ENCODE results near the gene HOXB9. TPM values are rescaled to one million over a fixed set of nuclear protein-coding genes. Genes with fewer than 3 reads are reported as not detected.

Gene HOXB9
- total RNA-seq, 4 donors from 2014 or later = not detected

DNA sequence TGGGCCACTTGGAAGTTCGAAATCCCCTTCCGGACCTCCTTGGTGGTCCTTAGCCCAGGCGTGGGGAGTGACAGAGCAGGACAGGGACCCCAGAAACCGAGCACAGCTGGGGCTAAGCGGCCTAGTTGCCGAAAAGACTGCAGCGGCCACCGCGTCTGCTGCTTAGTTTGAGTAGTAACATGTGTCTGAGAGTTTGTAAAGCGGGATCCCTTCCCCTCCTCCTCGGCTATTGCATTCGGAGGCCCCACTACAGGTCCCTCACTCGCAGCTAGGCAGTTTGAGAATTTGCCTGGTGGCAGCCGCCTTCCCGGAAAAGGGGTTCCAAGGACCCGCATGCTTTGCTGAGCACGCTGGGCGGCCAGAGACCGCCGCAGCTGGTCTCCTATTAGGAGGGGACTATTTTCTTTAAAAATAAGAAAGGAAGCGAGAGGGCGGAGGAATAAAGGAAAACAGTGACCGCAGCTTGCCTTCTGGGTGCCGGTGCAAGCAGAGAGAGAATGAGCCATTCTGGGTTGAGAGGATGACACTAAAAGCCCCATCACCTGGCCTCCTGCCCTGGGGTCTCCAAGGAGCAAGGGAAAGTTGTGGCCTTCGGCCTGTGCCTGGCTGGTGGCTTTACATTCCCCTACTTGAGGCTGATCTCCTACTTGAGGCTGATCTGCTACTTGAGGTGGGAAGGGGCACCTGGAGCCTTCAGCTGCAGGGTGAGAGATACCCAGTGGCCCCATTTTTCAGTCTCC lies 31.4 kb downstream of the HOXB9 start:
- Histone ChIP-seq H3K36me3 (no peaks in the 10 kb centered on the region), H3K27ac (peak overlapping the region in 2 of 4 donors; percentile 2 to 47), H3K9me3 (no peaks in the 10 kb centered on the region), H3K4me3 (no peak overlapping the region), H3K27me3 (peaks cover 69 to 94% (median 87%) of the 10 kb centered on the region in 3 donors), H3K4me1 (peaks cover 3 to 25% of the 10 kb centered on the region in 2 donors)
- ATAC-seq (no peak), DNase-seq (no peak)
- in situ Hi-C loops (cut with MboI; ENCODE audit: low sequenced_read_pairs in 4 of 4) = loop anchor here in 3 of 4 donors (10.0 kb wide), 2 partner anchors 250 to 260 kb away; no protein-coding TSS in a partner anchor
- intact Hi-C loops (cut with DNase I; ENCODE audit: low total_unique reads) = loop anchor here (5.0 kb wide), 1 partner anchor 242 kb away; no protein-coding TSS in a partner anchor
- no peak for TF ChIP-seq POLR2A (IDR thresholded peaks at IDR 0.05)
- TF ChIP-seq, protein P1, sequence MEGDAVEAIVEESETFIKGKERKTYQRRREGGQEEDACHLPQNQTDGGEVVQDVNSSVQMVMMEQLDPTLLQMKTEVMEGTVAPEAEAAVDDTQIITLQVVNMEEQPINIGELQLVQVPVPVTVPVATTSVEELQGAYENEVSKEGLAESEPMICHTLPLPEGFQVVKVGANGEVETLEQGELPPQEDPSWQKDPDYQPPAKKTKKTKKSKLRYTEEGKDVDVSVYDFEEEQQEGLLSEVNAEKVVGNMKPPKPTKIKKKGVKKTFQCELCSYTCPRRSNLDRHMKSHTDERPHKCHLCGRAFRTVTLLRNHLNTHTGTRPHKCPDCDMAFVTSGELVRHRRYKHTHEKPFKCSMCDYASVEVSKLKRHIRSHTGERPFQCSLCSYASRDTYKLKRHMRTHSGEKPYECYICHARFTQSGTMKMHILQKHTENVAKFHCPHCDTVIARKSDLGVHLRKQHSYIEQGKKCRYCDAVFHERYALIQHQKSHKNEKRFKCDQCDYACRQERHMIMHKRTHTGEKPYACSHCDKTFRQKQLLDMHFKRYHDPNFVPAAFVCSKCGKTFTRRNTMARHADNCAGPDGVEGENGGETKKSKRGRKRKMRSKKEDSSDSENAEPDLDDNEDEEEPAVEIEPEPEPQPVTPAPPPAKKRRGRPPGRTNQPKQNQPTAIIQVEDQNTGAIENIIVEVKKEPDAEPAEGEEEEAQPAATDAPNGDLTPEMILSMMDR (IDR thresholded peaks at IDR 0.05 in 4 of 5, conservative IDR thresholded peaks at IDR 0.05 in 1 of 5) = no peak

DNA sequence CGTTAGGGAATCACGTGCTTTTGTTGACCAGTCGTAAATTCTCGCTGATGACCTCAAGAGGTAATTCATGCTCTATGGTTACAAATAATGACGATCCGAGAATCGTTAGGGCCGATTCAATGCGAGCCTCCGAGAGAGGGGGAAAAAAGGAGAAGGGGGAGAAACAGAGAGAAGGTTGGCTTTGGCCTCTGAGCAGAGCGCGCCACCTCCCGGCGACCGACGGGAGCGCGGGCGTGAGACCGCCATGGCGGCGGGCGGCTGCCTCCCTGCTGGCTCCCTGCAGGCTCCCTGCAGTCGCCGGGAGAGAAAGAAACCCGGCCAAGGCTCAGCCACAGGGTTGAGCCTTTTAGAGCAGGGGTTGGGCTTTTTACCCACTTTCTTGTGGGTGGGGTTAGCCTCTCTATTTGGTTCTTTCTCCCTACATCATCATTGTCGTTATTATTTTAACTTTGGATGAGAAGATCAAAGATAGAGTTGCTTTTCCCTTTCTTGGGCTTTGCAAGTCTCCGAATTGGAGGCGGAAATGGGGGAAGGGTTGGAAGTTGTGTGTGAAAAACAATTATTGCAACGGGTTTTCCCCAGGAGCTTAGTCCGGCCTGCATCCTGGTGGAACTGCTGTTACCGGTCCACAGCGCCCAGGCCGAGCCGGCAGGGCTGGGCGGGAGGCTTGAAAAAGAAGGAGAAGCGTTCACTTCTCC lies 32.2 kb downstream of the HOXB9 start:
- peaks cover 67 to 89% (median 80%) of the 10 kb centered on the region in 3 donors for H3K27me3 ChIP-seq
- H3K4me3 ChIP-seq = peak overlapping the region; percentile 44 to 50 (median 49)
- H3K9me3 ChIP-seq = no peaks in the 10 kb centered on the region
- TF ChIP-seq, protein P1 (IDR thresholded peaks at IDR 0.05 in 4 of 5, conservative IDR thresholded peaks at IDR 0.05 in 1 of 5) = peak; percentile 73 to 94 (median 82)
- no peak for TF ChIP-seq POLR2A (IDR thresholded peaks at IDR 0.05)
- peak overlapping the region in 2 of 4 donors; percentile 2 to 47 for H3K27ac ChIP-seq
- in situ Hi-C loops (cut with MboI; ENCODE audit: low sequenced_read_pairs in 4 of 4) (loop anchor here in 3 of 4 donors (10.0 kb wide), 2 partner anchors 249 to 259 kb away; no protein-coding TSS in a partner anchor), intact Hi-C loops (cut with DNase I; ENCODE audit: low total_unique reads) (loop anchor here (5.0 kb wide), 1 partner anchor 242 kb away; no protein-coding TSS in a partner anchor)
- peaks cover 3 to 25% of the 10 kb centered on the region in 2 donors for H3K4me1 ChIP-seq
- DNase-seq (peak in 1 of 2 donors; percentile 53), ATAC-seq (peak; percentile 32 to 65)
- H3K36me3 ChIP-seq = no peaks in the 10 kb centered on the region

DNA sequence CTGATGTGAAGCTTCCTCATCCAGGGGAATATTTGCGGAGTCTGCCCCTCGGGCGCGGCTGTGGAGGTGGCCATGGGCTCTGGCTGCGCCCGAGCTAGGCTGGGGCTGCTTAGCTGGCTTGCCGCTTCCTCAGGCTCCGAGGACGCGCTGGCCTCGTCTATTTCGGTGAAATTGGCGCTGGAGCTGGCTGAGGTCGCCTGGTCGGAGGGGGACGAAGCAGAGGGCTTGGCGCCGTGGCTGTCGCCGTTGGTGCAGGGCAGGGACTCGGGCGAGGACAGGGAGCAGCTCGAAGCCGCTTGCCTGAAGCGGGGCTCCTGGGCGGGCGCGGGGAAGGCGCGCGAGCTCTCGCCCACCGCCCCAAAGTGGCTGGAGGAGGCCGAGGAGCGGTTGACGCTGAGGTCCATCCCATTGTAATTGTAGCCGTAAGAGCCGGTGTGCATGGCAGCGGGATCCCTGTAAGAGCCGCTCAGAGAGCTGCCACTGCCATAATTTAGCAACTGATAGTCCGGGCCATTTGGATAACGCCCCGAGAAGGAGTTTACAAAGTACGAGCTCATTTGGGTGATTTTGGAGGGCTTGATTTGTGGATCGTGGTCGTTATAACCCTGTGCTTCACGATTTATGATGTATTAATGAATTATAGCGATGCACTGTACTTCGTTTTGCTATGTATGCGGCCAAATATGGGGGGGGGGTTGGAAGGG lies 32.9 kb downstream of the HOXB9 start, which contains the start of gene HOXB5:
TSS of gene HOXB5 (minus strand) at position 654 of the 704 bp plus-strand sequence. CDS start at position 557, 97 bp downstream.
- H3K4me1 ChIP-seq = peaks cover 3 to 25% of the 10 kb centered on the region in 2 donors
- H3K36me3 ChIP-seq = no peaks in the 10 kb centered on the region
- intact Hi-C loops (cut with DNase I; ENCODE audit: low total_unique reads) = loop anchor here (5.0 kb wide), 1 partner anchor 241 kb away; no protein-coding TSS in a partner anchor
- peaks cover 60 to 87% (median 72%) of the 10 kb centered on the region in 3 donors for H3K27me3 ChIP-seq
- peak within 1 kb of the TSS in 2 of 4 donors; percentile 2 to 47 for H3K27ac ChIP-seq
- ATAC-seq = no peak
- in situ Hi-C loops (cut with MboI; ENCODE audit: low sequenced_read_pairs in 4 of 4) = loop anchor here in 3 of 4 donors (10.0 kb wide), 2 partner anchors 248 to 258 kb away; no protein-coding TSS in a partner anchor
- DNase-seq = no peak
- TF ChIP-seq, protein P1 (IDR thresholded peaks at IDR 0.05 in 4 of 5, conservative IDR thresholded peaks at IDR 0.05 in 1 of 5) = no peak
- TF ChIP-seq POLR2A (IDR thresholded peaks at IDR 0.05) = no peak
- peak within 1 kb of the TSS; percentile 44 to 50 (median 49) for H3K4me3 ChIP-seq
- H3K9me3 ChIP-seq = no peaks in the 10 kb centered on the region

DNA sequence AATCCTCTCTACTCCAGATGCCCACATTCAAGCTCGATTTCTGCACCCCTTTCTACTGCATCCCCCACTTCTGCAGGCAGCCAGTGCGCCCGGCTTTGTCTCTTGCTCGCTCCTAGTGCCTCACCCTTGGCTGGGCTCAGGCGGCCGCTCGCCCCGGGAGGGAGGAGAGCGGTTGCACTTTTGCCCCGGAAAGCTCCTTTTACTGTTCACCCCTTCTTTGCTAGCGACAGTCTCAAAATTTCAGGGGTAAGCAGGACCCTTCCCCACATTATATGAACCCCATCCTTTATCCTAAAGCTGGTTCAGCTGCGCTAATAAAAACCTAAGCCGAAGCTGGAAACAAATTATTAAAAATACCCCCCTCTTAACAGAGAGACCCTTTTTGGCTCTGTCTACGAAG lies 33.6 kb downstream of the HOXB9 start:
- in situ Hi-C loops (cut with MboI; ENCODE audit: low sequenced_read_pairs in 4 of 4) = loop anchor here in 3 of 4 donors (10.0 kb wide), 2 partner anchors 248 to 258 kb away; no protein-coding TSS in a partner anchor

More for the DNA sequence above, 33.6 kb downstream of the HOXB9 start:
- DNase-seq (no peak), ATAC-seq (no peak)
- intact Hi-C loops (cut with DNase I; ENCODE audit: low total_unique reads) = loop anchor here (5.0 kb wide), 1 partner anchor 240 kb away; no protein-coding TSS in a partner anchor
- Histone ChIP-seq H3K36me3 (no peaks in the 10 kb centered on the region), H3K27ac (no peak overlapping the region), H3K27me3 (peaks cover 53 to 87% (median 69%) of the 10 kb centered on the region in 3 donors), H3K4me1 (peaks cover 0 to 19% of the 10 kb centered on the region in 2 donors), H3K4me3 (peak overlapping the region in 1 of 4 donors; percentile 48), H3K9me3 (no peaks in the 10 kb centered on the region)
- no peak for TF ChIP-seq POLR2A (IDR thresholded peaks at IDR 0.05)
- TF ChIP-seq, protein P1 (IDR thresholded peaks at IDR 0.05 in 4 of 5, conservative IDR thresholded peaks at IDR 0.05 in 1 of 5) = no peak

All from gastrocnemius medialis (tissue), 4 donors.